Nephron progenitor cell (in vitro differentiated cells): ENCODE data around the gene UBA6.

Experiments
- DNase-seq: peaks from one replicate; pipeline ENCODE4 v3.0.0; 2021
- H3K27ac Mint-ChIP-seq: 2 replicates; pipeline ENCODE4 v1.8.0; 2021; ENCODE audit warnings: mild to moderate bottlenecking, moderate library complexity, mixed read lengths
- H3K27me3 Mint-ChIP-seq: 2 replicates; pipeline ENCODE4 v1.8.0; 2021; ENCODE audit warnings: mild to moderate bottlenecking, low read depth, mixed read lengths; ENCODE audit not compliant: poor library complexity
- H3K36me3 Mint-ChIP-seq: 2 replicates; pipeline ENCODE4 v1.8.0; 2021; ENCODE audit warnings: low read depth, mixed read lengths
- H3K4me1 Mint-ChIP-seq: 2 replicates; pipeline ENCODE4 v1.8.0; 2021; ENCODE audit warnings: mixed read lengths
- H3K4me3 Mint-ChIP-seq: 2 replicates; pipeline ENCODE4 v1.8.0; 2021; ENCODE audit warnings: mild to moderate bottlenecking, moderate library complexity, mixed read lengths
- H3K9me3 Mint-ChIP-seq: 2 replicates; pipeline ENCODE4 v1.8.0; 2021; ENCODE audit warnings: mild to moderate bottlenecking, moderate library complexity, mixed read lengths
- CTCF ChIP-seq: fragments of 200-600 bp; sonication (generic); IDR thresholded peaks from 2 replicates; pipeline ENCODE4 v1.5.0; 2021; ENCODE audit warnings: antibody characterized with exemption

UBA6 gene

GRCh38 chr4:67725132-67725531 is 24.2 kb upstream of the UBA6 start:
- DNase-seq, result no peak
- TF ChIP-seq CTCF, result no peak
- Mint-ChIP-seq H3K36me3 (peaks cover 52% of the 10 kb centered on the region), H3K27me3 (peaks cover 4% of the 10 kb centered on the region), H3K4me3 (no peak overlapping the region), H3K9me3 (peaks cover 16% of the 10 kb centered on the region), H3K4me1 (peaks cover 8% of the 10 kb centered on the region), H3K27ac (no peak overlapping the region)

GRCh38 chr4:67723949-67724348 is 23.0 kb upstream of the UBA6 start:
- Mint-ChIP-seq H3K4me3 (no peak overlapping the region), H3K27ac (no peak overlapping the region), H3K27me3 (peaks cover 4% of the 10 kb centered on the region), H3K36me3 (peaks cover 42% of the 10 kb centered on the region), H3K4me1 (peaks cover 8% of the 10 kb centered on the region), H3K9me3 (peaks cover 9% of the 10 kb centered on the region)
- no peak for TF ChIP-seq CTCF
- DNase-seq, result no peak

- no peak overlapping the region for H3K4me3 Mint-ChIP-seq
- peaks cover 37% of the 10 kb centered on the region for H3K36me3 Mint-ChIP-seq
- peaks cover 4% of the 10 kb centered on the region for H3K27me3 Mint-ChIP-seq
- H3K9me3 Mint-ChIP-seq, result peaks cover 9% of the 10 kb centered on the region
- H3K4me1 Mint-ChIP-seq, result peaks cover 8% of the 10 kb centered on the region
- no peak for DNase-seq
- no peak for TF ChIP-seq CTCF
- no peak overlapping the region for H3K27ac Mint-ChIP-seq
These were observed 22.4 kb upstream of the UBA6 start for GRCh38 chr4:67723341-67723740.

- no peak for DNase-seq
- H3K27me3 Mint-ChIP-seq, result no peaks in the 10 kb centered on the region
These were observed 21.0 kb upstream of the UBA6 start for GRCh38 chr4:67721770-67722597.

GRCh38 chr4:67721315-67721769 is 20.4 kb upstream of the UBA6 start:
- Mint-ChIP-seq H3K4me1 (no peaks in the 10 kb centered on the region), H3K4me3 (no peak overlapping the region), H3K27ac (no peak overlapping the region), H3K36me3 (peaks cover 39% of the 10 kb centered on the region), H3K9me3 (no peaks in the 10 kb centered on the region), H3K27me3 (no peaks in the 10 kb centered on the region)
- DNase-seq, result no peak
- TF ChIP-seq CTCF, result no peak

More at GRCh38 chr4:67721770-67722597, 21.0 kb upstream of the UBA6 start:
- TF ChIP-seq CTCF, result no peak
- H3K9me3 Mint-ChIP-seq, result peaks cover 2% of the 10 kb centered on the region
- peaks cover 33% of the 10 kb centered on the region for H3K36me3 Mint-ChIP-seq
- H3K4me3 Mint-ChIP-seq, result no peak overlapping the region
- peaks cover 3% of the 10 kb centered on the region for H3K4me1 Mint-ChIP-seq
- no peak overlapping the region for H3K27ac Mint-ChIP-seq
